ENCODE measurements around the gene NF1. TPM values are rescaled to one million over a fixed set of nuclear protein-coding genes. Genes with fewer than 3 reads are reported as not detected.

The NF1 gene
- total RNA-seq, 1 experiment from 2014 or later: 30.2 TPM

GRCh38 chr17:31385428-31386285 lies 290.9 kb downstream of the NF1 start:
- no peak for DNase-seq (ENCODE audit: low read depth)

GRCh38 chr17:31386542-31387075 lies 291.8 kb downstream of the NF1 start:
- no peak for DNase-seq (ENCODE audit: low read depth)

- no peak for DNase-seq (ENCODE audit: low read depth)
These were observed 292.7 kb downstream of the NF1 start for GRCh38 chr17:31387438-31387837.

- DNase-seq (ENCODE audit: low read depth): no peak
These were observed 293.6 kb downstream of the NF1 start for GRCh38 chr17:31388351-31388750.

GRCh38 chr17:31388770-31389656 lies 294.2 kb downstream of the NF1 start:
- DNase-seq (ENCODE audit: low read depth): peak; percentile 24

GRCh38 chr17:31389657-31390381 lies 295.0 kb downstream of the NF1 start:
- DNase-seq (ENCODE audit: low read depth): no peak

GRCh38 chr17:31390426-31390747 lies 295.6 kb downstream of the NF1 start:
- no peak for DNase-seq (ENCODE audit: low read depth)

GRCh38 chr17:31390748-31391495 lies 296.1 kb downstream of the NF1 start:
- DNase-seq (ENCODE audit: low read depth): no peak

- DNase-seq (ENCODE audit: low read depth): peak; percentile 8
These were observed 296.7 kb downstream of the NF1 start, which contains the start of gene RAB11FIP4 for GRCh38 chr17:31391496-31391949. TSS of gene RAB11FIP4 (plus strand) at chr17:31391675. CDS start at chr17:31391853, 178 bp downstream.

GRCh38 chr17:31392002-31392855 lies 297.5 kb downstream of the NF1 start:
- no peak for DNase-seq (ENCODE audit: low read depth)

GRCh38 chr17:31392856-31393748 lies 298.3 kb downstream of the NF1 start:
- no peak for DNase-seq (ENCODE audit: low read depth)

GRCh38 chr17:31393749-31394146 lies 299.0 kb downstream of the NF1 start:
- no peak for DNase-seq (ENCODE audit: low read depth)

GRCh38 chr17:31394544-31394943 lies 299.8 kb downstream of the NF1 start:
- peak; percentile 26 for DNase-seq (ENCODE audit: low read depth)

- DNase-seq (ENCODE audit: low read depth): no peak
These were observed 302.6 kb downstream of the NF1 start for GRCh38 chr17:31397256-31397939.

- no peak for DNase-seq (ENCODE audit: low read depth)
These were observed 303.9 kb downstream of the NF1 start for GRCh38 chr17:31398381-31399311.

- no peak for DNase-seq (ENCODE audit: low read depth)
These were observed 305.7 kb downstream of the NF1 start for GRCh38 chr17:31400481-31400950.

All from RPMI7951 (cell line).